Small intestine (tissue), 16 donors: ENCODE results near the gene PSMB2. TPM values are rescaled to one million over a fixed set of nuclear protein-coding genes. Genes with fewer than 3 reads are reported as not detected.
"Not testable (repeated sequence)": the region's sequence is repeated elsewhere in the genome, so short reads cannot be mapped to it uniquely, and the experiment has no call there.

Experiments
- DNase-seq, 2 donors: peaks; one replicate each; pipeline versions ENCODE4 v3.0.0 to v3.0.0-alpha.2; 2013
- FAIRE-seq: peaks from 2 replicates; lab custom pipeline; 2012; peaks lifted over from hg19 to GRCh38; lab: Jason Lieb, UNC
- H3K27ac ChIP-seq, 3 donors: one replicate each; pipeline ENCODE4 v1.5.1; 2013; ENCODE audit warnings: low read length in 2 of 3, mild to moderate bottlenecking in 2 of 3, control low read depth in 1 of 3, inconsistent platforms in 1 of 3, low read depth in 1 of 3, moderate library complexity in 1 of 3
- H3K27me3 ChIP-seq, 3 donors: one replicate each; pipeline ENCODE4 v1.6.1; 2013; ENCODE audit warnings: low read length in 3 of 3, inconsistent platforms in 1 of 3; ENCODE audit not compliant: control insufficient read depth in 3 of 3, insufficient read depth in 3 of 3
- H3K36me3 ChIP-seq, 3 donors: one replicate each; pipeline ENCODE4 v1.6.1; 2013; ENCODE audit warnings: low read length in 3 of 3, inconsistent platforms in 1 of 3, low read depth in 1 of 3, mild to moderate bottlenecking in 1 of 3, moderate library complexity in 1 of 3; ENCODE audit not compliant: control insufficient read depth in 3 of 3, insufficient read depth in 2 of 3
- H3K4me1 ChIP-seq, 3 donors: one replicate each; pipeline ENCODE4 v1.6.1; 2013; ENCODE audit warnings: low read length in 2 of 3, inconsistent platforms in 1 of 3, low read depth in 1 of 3, mild to moderate bottlenecking in 1 of 3, moderate library complexity in 1 of 3; ENCODE audit not compliant: control insufficient read depth in 3 of 3, insufficient read depth in 2 of 3
- H3K4me3 ChIP-seq, 3 donors: one replicate each; pipeline ENCODE4 v1.5.1; 2013; ENCODE audit warnings: low read length in 3 of 3, control low read depth in 1 of 3, inconsistent platforms in 1 of 3, low read depth in 1 of 3, mild to moderate bottlenecking in 1 of 3, moderate library complexity in 1 of 3
- H3K9me3 ChIP-seq, 2 donors: one replicate each; pipeline ENCODE4 v1.6.1; 2013; ENCODE audit warnings: low read depth in 1 of 2, low read length in 1 of 2; ENCODE audit not compliant: control insufficient read depth in 2 of 2, insufficient read depth in 1 of 2
- WGBS, 3 donors: extraction: QIAGEN DNeasy Blood & Tissue Kit; methylation state at CpG; one replicate each; pipeline ENCODE4 v1.1.7; 2013; 5-methylcytosine and 5-hydroxymethylcytosine counted together
- long read RNA-seq, 10 donors: transcript quantifications; one replicate each; lab custom pipeline, GENCODE V29; 2026
- polyA plus RNA-seq, 4 donors: library from polyadenylated mRNA; stranded (reverse) in 3 of 4; unstranded in 1 of 4; fragments of 200-250 nt in 3 of 4; fragments of 120-200 nt in 1 of 4; gene quantifications; one replicate each; pipeline versions ENCODE4 v1.2.1 to v1.2.3, GENCODE V29; 2013
- donor health status: healthy with polysubstance abuse.
- donor health status: control.
- donor health status: control.
- donor health status: Bipolar disorder and iron deficiency.
- donor health status: healthy.

PSMB2 gene
- polyA plus RNA-seq: 10 to 100 TPM; 30.9 to 76.2 (median 44.8) TPM
- long read RNA-seq, donor 1: 0 reads
- long read RNA-seq, donor 2, transcript PSMB2-201 (6 exons, 2,701 nt): major isoform, 41 of 41 reads
- long read RNA-seq, donor 2, partial matches to known transcripts: 0 of 41 reads
- long read RNA-seq, donor 2, other reads (novel, unspliced or antisense): 0 of 41 reads
- long read RNA-seq, donor 3, transcript PSMB2-201 (6 exons, 2,701 nt): major isoform, 35 of 41 reads
- long read RNA-seq, donor 3, partial matches to known transcripts: 6 of 41 reads
- long read RNA-seq, donor 3, other reads (novel, unspliced or antisense): 0 of 41 reads
- long read RNA-seq, donor 4, partial matches to known transcripts: 0 of 1 reads
- long read RNA-seq, donor 4, other reads (novel, unspliced or antisense): 0 of 1 reads
- long read RNA-seq, donor 5, transcript PSMB2-201 (6 exons, 2,701 nt): major isoform, 13 of 19 reads
- long read RNA-seq, donor 5, partial matches to known transcripts: 6 of 19 reads
- long read RNA-seq, donor 5, other reads (novel, unspliced or antisense): 0 of 19 reads
- long read RNA-seq, donor 6, transcript PSMB2-201 (6 exons, 2,701 nt): major isoform, 44 of 44 reads
- long read RNA-seq, donor 6, partial matches to known transcripts: 0 of 44 reads
- long read RNA-seq, donor 6, other reads (novel, unspliced or antisense): 0 of 44 reads
- long read RNA-seq, donor 7: 0 reads
- long read RNA-seq, donor 8, transcript PSMB2-201 (6 exons, 2,701 nt): major isoform, 11 of 11 reads
- long read RNA-seq, donor 8, partial matches to known transcripts: 0 of 11 reads
- long read RNA-seq, donor 8, other reads (novel, unspliced or antisense): 0 of 11 reads
- long read RNA-seq, donor 9, transcript PSMB2-201 (6 exons, 2,701 nt): major isoform, 14 of 14 reads
- long read RNA-seq, donor 9, partial matches to known transcripts: 0 of 14 reads
- long read RNA-seq, donor 9, other reads (novel, unspliced or antisense): 0 of 14 reads
- long read RNA-seq, donor 10, transcript PSMB2-201 (6 exons, 2,701 nt): major isoform, 58 of 58 reads
- long read RNA-seq, donor 10, partial matches to known transcripts: 0 of 58 reads
- long read RNA-seq, donor 10, other reads (novel, unspliced or antisense): 0 of 58 reads

DNA sequence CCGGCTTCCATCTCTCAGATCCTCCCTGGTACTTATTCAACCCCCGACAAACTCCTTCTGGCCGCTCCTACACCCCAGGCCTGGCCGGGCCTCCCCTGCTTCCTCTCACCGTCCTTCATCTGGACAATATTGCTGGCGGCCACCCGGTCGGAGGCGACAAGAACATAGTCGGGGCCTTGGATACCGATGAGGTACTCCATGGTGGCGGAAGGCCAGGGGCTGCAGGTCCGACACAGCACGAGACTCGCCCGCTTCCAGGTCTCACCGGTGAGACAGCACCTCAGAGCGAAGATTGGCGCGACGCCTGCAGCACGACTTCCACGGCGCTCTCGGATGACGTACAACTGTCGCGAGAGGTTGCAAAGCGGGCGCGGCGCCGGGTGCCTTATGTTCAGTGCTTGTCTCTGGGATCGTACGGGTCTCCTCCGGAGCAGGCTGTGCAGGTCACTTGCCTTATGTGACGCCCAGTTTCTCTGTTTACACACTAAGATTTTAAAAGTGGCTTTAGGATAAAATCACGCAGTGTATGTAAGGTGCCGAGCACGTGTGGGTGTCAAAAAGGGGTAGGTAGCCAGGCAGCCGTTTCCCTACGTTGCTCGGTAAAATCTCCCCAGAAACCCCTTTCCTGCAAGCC is at the start of gene PSMB2:
TSS of gene PSMB2 (minus strand) at position 294 of the 634 bp plus-strand sequence. CDS start at position 200, 94 bp downstream.
- DNase-seq: peak; percentile 97 to 99
- H3K4me3 ChIP-seq: peak within 1 kb of the TSS; percentile 60 to 99 (median 75)
- peak within 1 kb of the TSS; percentile 81 to 98 (median 96) for H3K27ac ChIP-seq
- H3K27me3 ChIP-seq: peaks cover 0 to 14% (median 0%) of the 10 kb centered on the region in 3 donors
- peaks cover 0 to 10% (median 0%) of the 10 kb centered on the region in 3 donors for H3K4me1 ChIP-seq
- no peaks in the 10 kb centered on the region for H3K36me3 ChIP-seq
- FAIRE-seq: no peak
- no peaks in the 10 kb centered on the region for H3K9me3 ChIP-seq
- 0% methylated on average over 43 of the region's 43 CpGs for WGBS, 3 donors

DNA sequence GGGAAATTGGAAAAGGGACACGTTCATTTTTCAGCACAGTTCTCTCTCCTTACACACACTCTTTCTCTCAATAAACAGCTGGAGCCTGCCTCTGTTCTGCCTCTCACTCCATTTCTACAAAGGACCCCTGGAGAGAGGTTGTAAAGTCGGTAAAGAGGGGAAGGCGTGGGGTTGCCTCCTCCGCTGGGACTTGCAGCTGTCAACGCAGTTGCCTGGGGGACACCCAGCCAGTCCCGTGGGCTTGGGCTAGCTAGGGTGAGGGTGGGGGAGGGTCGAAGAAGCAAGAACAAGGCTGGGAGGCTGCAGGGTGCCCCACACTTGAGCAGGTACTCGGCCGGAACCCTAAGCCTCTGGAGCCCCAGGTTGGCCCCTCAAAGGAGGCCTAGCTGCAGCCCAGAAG is 49.8 kb upstream of the PSMB2 start:
- H3K27me3 ChIP-seq: peaks cover 0 to 18% (median 2%) of the 10 kb centered on the region in 3 donors
- FAIRE-seq: no peak
- H3K4me3 ChIP-seq: no peak overlapping the region
- no peaks in the 10 kb centered on the region for H3K9me3 ChIP-seq
- DNase-seq: no peak
- no peak overlapping the region for H3K27ac ChIP-seq
- no peaks in the 10 kb centered on the region for H3K36me3 ChIP-seq
- 45 to 55% (median 55%) methylated on average over 9 of the region's 9 CpGs for WGBS, 3 donors
- H3K4me1 ChIP-seq: no peaks in the 10 kb centered on the region

DNA sequence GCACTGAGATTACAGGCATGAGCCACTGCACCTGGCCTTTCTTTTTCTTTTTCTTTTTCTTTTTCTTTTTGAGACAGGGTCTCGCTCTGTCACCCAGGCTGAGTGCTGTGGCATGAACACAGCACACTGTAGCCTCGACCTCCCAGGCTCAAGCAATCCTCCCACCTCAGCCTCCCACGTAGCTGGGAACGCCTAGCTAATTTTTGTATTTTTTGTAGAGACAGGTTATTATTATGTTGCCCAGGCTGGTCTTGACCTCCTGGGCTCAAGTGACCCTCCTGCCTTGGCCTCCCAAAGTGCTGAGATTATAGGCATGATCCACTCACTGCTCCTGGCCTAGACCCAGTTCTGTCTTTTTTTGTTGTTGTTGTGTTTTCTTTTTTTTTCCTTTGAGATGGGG is 48.8 kb upstream of the PSMB2 start:
- H3K36me3 ChIP-seq, DNase-seq, H3K9me3 ChIP-seq, H3K4me3 ChIP-seq, H3K4me1 ChIP-seq, FAIRE-seq, H3K27ac ChIP-seq: not testable (repeated sequence)
- H3K27me3 ChIP-seq: peaks cover 0 to 13% (median under 1%) of the 10 kb centered on the region in 3 donors
- WGBS, 3 donors: 83 to 89% (median 85%) methylated on average over 4 of the region's 4 CpGs

- no peak for DNase-seq
- H3K36me3 ChIP-seq: no peaks in the 10 kb centered on the region
- WGBS, 3 donors: 89 to 91% (median 90%) methylated on average over 5 of the region's 5 CpGs
These were observed 46.8 kb upstream of the PSMB2 start for GRCh38 chr1:35688161-35688560.

DNA sequence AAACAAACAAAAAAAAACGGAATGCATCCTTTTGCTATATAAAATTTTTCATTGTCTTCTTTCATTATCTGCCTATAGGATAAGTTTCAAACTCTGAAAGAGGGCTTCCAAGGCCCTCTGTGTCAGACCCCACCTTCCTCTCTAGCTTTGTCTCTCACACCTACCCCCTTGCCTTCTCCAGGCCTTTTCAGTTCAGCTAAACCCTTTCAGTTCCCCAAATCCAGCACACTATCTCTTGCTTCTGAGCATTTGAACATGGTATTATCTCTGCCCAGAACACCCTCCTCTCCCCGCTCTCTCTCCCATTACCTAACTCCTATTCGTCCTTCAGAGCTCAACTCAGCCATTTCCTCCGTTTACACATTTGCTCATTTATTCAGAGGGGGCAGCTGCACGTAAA is 41.7 kb upstream of the PSMB2 start:
- FAIRE-seq (no peak), DNase-seq (no peak)
- Histone ChIP-seq H3K4me3 (no peak overlapping the region), H3K27ac (no peak overlapping the region), H3K27me3 (peaks cover 0 to 8% (median 2%) of the 10 kb centered on the region in 3 donors), H3K36me3 (no peaks in the 10 kb centered on the region), H3K9me3 (no peaks in the 10 kb centered on the region), H3K4me1 (no peaks in the 10 kb centered on the region)
- 60 to 68% (median 64%) methylated on average over 5 of the region's 5 CpGs for WGBS, 3 donors

More at GRCh38 chr1:35688161-35688560, 46.8 kb upstream of the PSMB2 start:
- Histone ChIP-seq H3K27ac (no peak overlapping the region), H3K4me1 (no peaks in the 10 kb centered on the region), H3K4me3 (no peak overlapping the region), H3K27me3 (peaks cover 0 to 15% (median 2%) of the 10 kb centered on the region in 3 donors), H3K9me3 (no peaks in the 10 kb centered on the region)
- no peak for FAIRE-seq

DNA sequence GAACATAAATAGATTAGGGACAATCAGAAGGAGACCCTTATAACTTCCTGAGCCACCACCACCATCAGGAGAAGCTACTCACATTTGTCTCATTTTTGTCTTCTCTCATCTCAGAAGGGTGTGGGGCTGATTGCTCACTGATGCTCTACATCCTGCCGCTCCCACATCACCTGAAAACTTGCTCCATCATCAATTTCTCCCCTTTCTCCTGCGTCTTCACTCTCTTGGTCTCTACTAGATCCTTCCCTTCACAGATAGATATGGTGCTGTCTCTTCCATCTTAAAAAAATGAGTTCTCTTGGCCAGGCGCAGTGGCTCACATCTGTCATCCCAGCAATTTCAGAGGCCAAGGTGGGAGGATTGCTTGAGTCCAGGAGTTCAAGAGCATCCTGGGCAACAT is 38.9 kb upstream of the PSMB2 start:
- peaks cover 0 to 6% (median 2%) of the 10 kb centered on the region in 3 donors for H3K27me3 ChIP-seq
- no peak overlapping the region for H3K4me3 ChIP-seq
- no peak for DNase-seq
- WGBS, 3 donors: 84 to 91% (median 87%) methylated on average over 3 of the region's 3 CpGs
- H3K27ac ChIP-seq: no peak overlapping the region
- H3K36me3 ChIP-seq: no peaks in the 10 kb centered on the region
- H3K9me3 ChIP-seq: no peaks in the 10 kb centered on the region
- no peaks in the 10 kb centered on the region for H3K4me1 ChIP-seq
- no peak for FAIRE-seq

DNA sequence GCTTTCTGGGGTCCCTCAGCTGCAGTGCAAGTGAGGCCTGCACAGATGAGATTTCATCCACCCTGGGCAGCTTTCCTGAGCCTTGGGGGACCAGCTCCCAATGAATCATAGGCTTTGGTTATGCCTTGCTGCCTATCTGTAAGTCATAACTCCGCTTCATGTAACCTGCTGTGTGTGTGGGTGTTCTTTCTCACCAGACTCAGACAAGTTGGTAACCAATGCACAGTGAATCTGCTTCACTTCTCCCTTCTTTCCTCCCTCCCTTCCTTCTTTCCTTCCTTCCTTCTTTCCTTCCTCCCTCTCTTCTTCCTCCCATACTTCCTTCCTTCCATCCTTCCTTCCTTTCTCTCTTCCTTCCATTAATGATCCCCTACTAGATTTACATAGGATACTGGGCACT is 34.4 kb upstream of the PSMB2 start:
- Histone ChIP-seq H3K27ac (no peak overlapping the region), H3K4me3 (no peak overlapping the region), H3K4me1 (no peaks in the 10 kb centered on the region), H3K27me3 (peaks cover 0 to 7% (median 0%) of the 10 kb centered on the region in 3 donors), H3K36me3 (no peaks in the 10 kb centered on the region), H3K9me3 (no peaks in the 10 kb centered on the region)
- FAIRE-seq: no peak
- 67 to 86% (median 85%) methylated on average over 1 of the region's 1 CpG for WGBS, 3 donors
- DNase-seq: no peak
